GM12872 (cell line): ENCODE measurements around the gene DPYSL3.

Source experiments
- TF ChIP-seq, protein P1 (sequence below): IDR thresholded peaks from 3 replicates; pipeline ENCODE4 v1.5.1; 2011; ENCODE audit warnings: low read depth, mild to moderate bottlenecking, low read length, moderate library complexity; ENCODE audit not compliant: insufficient read depth

The DPYSL3 gene

DNA sequence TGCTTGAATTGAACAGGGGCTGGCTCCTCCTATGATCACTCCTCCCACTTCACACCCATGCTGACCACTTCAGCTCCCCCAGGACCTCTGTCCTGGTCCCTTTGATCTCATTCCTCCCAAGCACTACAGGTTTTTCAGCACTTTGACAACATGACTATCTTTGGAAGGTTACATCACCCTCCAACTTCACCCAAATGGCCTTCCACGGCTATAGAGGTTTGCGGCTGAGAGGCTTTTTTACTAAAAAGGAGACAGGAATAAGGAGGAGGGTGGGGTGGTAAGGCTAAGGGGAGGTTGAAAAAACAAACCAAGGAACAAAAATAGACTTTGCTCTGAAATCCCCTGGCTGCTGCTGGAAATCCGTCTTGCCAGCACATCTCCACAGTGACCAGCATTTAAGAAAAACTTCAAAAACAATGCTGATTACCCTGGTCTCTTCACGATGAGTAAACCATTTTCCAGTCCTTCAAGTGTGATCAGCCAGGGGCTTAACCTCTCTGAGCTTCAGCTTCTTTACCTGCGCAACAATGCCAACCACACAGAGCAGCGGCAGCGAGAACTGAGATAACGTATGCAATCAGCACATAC, 102.7 kb downstream of the DPYSL3 start:
- TF ChIP-seq, protein P1, sequence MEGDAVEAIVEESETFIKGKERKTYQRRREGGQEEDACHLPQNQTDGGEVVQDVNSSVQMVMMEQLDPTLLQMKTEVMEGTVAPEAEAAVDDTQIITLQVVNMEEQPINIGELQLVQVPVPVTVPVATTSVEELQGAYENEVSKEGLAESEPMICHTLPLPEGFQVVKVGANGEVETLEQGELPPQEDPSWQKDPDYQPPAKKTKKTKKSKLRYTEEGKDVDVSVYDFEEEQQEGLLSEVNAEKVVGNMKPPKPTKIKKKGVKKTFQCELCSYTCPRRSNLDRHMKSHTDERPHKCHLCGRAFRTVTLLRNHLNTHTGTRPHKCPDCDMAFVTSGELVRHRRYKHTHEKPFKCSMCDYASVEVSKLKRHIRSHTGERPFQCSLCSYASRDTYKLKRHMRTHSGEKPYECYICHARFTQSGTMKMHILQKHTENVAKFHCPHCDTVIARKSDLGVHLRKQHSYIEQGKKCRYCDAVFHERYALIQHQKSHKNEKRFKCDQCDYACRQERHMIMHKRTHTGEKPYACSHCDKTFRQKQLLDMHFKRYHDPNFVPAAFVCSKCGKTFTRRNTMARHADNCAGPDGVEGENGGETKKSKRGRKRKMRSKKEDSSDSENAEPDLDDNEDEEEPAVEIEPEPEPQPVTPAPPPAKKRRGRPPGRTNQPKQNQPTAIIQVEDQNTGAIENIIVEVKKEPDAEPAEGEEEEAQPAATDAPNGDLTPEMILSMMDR, result no peak

DNA sequence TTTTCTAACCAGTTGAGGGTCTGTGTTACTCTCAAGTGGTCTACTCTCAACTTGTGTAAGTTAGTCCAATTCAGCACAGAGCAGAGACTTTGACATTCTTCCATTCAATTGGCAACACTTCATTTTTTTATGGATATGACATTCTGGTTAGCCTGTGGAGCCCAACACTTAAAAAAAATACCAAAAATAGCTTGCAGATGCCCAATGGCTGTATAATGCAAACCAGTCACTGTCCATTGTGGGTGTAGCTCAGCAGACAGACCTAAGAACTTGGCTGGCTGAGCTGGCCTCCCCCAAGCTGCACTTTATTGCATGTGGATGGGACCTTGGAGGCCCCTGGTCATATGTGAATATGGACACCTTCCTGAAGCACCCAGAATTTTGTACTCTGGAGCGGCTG, 103.2 kb downstream of the DPYSL3 start:
- TF ChIP-seq, protein P1, result no peak

- TF ChIP-seq, protein P1, result no peak
These were observed 105.2 kb downstream of the DPYSL3 start for GRCh38 chr5:147404706-147405105.

- TF ChIP-seq, protein P1, result no peak
These were observed 105.9 kb downstream of the DPYSL3 start for GRCh38 chr5:147403651-147404640.

DNA sequence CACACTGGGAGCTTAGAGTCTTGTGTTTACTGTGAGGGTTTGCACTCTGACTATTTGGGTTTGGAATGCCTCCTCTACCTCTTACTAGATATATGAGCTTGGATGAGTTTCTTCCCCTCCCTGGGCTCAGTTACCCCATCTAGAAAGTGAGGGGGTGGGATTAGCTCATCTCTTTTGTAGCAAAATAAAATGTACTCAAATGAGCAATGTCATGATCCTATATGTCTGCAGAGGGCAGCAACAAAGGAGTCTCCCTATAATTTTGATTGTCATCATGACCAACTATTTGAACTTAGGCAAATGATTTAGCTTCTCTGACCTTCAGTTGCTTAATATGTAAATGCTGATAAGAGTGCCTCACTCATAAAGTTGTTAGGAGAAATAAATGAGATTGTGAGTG, 109.0 kb downstream of the DPYSL3 start:
- TF ChIP-seq, protein P1, result no peak

- TF ChIP-seq, protein P1, result no peak
These were observed 109.6 kb downstream of the DPYSL3 start for GRCh38 chr5:147400126-147400809.

DNA sequence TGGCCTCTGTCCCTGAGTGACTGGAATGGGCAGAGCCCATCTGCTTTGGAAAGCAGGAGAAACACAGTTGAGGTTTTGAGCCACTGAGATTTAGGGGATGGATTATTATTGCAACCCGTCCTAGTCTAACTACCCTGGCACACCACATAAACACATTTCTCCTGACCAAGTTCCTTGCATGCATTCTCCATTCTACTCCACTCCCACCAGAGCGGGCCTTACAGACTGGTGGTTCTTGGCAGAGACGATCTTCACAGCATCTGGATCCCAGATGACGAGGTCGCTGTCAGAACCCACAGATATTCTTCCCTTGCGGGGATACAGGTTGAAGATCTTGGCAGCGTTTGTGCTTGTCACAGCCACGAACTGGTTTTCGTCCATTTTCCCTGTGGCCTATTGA, 111.0 kb downstream of the DPYSL3 start:
- TF ChIP-seq, protein P1, result no peak
